Measurements from ENCODE around the gene THAP4.

GRCh38 chr2:241551998-241552737 lies 84.8 kb downstream of the THAP4 start:
- TF ChIP-seq CTCF (optimal IDR thresholded peaks at IDR 0.05 in 1 of 3, IDR thresholded peaks at IDR 0.05 in 1 of 3, conservative IDR thresholded peaks at IDR 0.05 in 1 of 3; ENCODE audit: extremely low read depth in 1 of 3, insufficient read depth in 2 of 3, low read length in 3 of 3) (no peak), EZH2 (IDR thresholded peaks at IDR 0.05; ENCODE audit: low read length) (no peak)

All from keratinocyte (primary cell).